22Rv1 (cell line): ENCODE measurements around the gene SEMA6A.
A peak's percentile ranks its signal among the peaks of the same experiment; 100 is the strongest.

Experiments used
- H3K27ac ChIP-seq: fragments of 450-650 bp; 2 replicates; pipeline ENCODE4 v1.5.1; 2017
- CTCF ChIP-seq: fragments of 450-650 bp; IDR thresholded peaks from 2 replicates; pipeline ENCODE4 v1.5.1; 2017; ENCODE audit warnings: mild to moderate bottlenecking
- ZFX ChIP-seq: fragments of 450-650 bp; IDR thresholded peaks from 2 replicates; pipeline ENCODE4 v1.6.1; 2017; ENCODE audit warnings: antibody characterized with exemption, borderline replicate concordance

Gene SEMA6A

GRCh38 chr5:116521173-116521872 lies 53.3 kb downstream of the SEMA6A start:
- TF ChIP-seq ZFX = no peak
- no peak for TF ChIP-seq CTCF
- H3K27ac ChIP-seq = no peak overlapping the region

DNA sequence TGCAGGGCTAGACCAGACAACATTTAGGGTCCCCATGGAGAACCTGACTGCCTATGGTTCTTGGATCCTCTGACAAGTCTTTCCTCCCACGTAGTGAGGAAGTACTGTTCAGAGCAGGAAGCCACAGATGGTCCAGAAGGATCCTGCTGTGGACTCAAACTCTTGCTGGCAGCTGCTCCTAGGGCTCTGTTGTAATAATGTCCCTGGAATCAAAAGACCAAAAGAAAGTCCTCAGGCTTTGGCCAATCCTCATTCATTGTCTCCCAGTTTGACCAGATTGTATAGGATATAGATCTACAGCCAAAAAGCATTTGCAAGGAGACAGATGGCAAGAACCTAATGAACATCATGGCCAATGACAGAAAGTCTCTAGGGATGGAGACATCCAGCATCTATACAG lies 53.9 kb downstream of the SEMA6A start:
- no peak overlapping the region for H3K27ac ChIP-seq
- no peak for TF ChIP-seq CTCF
- TF ChIP-seq ZFX = no peak

DNA sequence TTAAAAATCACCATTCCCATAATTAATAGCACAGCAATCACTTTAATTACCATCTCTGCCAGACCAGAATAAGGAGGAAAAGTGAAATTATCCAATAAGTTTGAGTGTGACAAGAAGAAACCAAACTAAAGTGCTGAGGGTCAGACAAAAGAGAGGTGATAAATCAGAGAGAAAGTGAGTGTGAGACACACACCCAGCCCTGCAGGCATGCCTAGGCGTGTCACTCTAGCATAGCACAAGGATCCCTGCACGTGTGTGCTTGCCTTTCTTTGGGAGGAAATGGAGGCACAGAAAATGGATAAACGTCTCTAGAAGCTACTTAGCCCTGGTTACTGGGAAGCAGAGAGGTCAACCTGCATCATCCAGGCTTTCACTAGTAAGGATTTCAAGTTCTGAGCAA lies 56.2 kb downstream of the SEMA6A start:
- TF ChIP-seq ZFX (no peak), CTCF (no peak)
- H3K27ac ChIP-seq = peak overlapping the region; percentile 9; the same call in 1 of the 2 replicates

DNA sequence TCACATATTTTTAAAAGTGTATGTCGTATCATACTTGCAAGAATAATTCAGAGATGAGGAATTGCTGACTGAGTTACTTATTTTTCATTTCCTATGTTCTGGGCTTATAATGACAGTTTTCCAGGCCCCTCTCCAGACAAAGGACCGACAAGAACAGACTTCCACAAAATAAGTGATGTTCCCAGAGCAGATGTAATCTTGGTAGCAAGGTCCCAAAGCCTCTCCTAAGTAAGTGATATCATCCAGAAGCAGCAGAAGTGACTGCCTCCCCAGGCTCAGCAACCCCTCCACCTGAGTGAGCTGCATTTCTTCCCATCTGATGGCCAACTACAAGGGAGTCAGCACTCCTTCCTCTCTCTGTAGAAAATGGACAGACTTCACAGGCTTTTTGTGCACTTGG lies 57.1 kb downstream of the SEMA6A start:
- TF ChIP-seq CTCF (no peak), ZFX (no peak)
- H3K27ac ChIP-seq = 0 out of 2 replicates have a peak overlapping the region, but pooled peaks have one; percentile 2

DNA sequence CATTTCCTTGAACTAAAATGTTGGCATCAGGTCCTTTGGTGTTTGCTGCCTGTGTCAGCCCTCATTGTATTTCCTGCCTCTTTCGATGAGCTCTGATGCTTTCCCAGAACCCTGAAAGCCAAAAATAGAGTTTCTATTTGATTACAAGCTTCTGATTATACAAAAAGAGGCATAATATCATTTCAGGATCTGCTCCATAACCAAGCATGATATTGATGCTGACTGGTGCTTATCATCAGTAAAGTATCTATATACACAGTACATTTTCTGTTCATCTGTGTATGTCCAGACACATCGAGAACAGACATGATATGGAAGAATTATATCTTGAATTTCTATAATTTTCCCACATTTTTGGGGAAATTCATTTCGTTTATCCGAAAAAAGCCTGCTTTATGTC lies 58.6 kb downstream of the SEMA6A start:
- no peak overlapping the region for H3K27ac ChIP-seq
- TF ChIP-seq CTCF (no peak), ZFX (no peak)

GRCh38 chr5:116514421-116514970 lies 60.1 kb downstream of the SEMA6A start:
- no peak overlapping the region for H3K27ac ChIP-seq
- TF ChIP-seq CTCF (no peak), ZFX (no peak)

- TF ChIP-seq ZFX (no peak), CTCF (no peak)
- H3K27ac ChIP-seq = no peak overlapping the region
These were observed 64.1 kb downstream of the SEMA6A start for GRCh38 chr5:116510517-116510916.
